ENCODE data around the gene ALX1.

DNA sequence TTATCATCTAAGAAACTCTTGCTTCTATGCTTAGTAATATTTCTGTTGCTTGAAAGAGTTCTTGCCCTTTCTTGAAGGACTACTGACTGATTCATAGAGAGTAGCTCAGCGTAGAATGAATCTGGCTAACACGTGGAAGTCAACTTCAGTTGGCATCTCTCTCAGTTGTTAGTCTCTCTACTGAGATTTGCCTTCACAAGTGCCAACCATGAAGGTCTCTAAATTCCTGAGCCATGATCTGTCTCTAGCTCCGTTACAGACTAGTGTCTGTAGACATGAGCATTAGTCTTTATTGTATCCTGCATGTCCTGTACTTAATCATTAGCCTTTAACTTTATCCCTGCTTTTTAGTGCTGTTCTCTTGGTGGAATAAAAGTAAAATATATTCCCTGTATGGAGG lies 19.1 kb upstream of the ALX1 start:
- TF ChIP-seq, protein P1, sequence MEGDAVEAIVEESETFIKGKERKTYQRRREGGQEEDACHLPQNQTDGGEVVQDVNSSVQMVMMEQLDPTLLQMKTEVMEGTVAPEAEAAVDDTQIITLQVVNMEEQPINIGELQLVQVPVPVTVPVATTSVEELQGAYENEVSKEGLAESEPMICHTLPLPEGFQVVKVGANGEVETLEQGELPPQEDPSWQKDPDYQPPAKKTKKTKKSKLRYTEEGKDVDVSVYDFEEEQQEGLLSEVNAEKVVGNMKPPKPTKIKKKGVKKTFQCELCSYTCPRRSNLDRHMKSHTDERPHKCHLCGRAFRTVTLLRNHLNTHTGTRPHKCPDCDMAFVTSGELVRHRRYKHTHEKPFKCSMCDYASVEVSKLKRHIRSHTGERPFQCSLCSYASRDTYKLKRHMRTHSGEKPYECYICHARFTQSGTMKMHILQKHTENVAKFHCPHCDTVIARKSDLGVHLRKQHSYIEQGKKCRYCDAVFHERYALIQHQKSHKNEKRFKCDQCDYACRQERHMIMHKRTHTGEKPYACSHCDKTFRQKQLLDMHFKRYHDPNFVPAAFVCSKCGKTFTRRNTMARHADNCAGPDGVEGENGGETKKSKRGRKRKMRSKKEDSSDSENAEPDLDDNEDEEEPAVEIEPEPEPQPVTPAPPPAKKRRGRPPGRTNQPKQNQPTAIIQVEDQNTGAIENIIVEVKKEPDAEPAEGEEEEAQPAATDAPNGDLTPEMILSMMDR (IDR thresholded peaks at IDR 0.05 in 4 of 5, conservative IDR thresholded peaks at IDR 0.05 in 1 of 5): no peak
- TF ChIP-seq POLR2A (IDR thresholded peaks at IDR 0.05): no peak
